ENCODE measurements around the gene C4orf46.

DNA sequence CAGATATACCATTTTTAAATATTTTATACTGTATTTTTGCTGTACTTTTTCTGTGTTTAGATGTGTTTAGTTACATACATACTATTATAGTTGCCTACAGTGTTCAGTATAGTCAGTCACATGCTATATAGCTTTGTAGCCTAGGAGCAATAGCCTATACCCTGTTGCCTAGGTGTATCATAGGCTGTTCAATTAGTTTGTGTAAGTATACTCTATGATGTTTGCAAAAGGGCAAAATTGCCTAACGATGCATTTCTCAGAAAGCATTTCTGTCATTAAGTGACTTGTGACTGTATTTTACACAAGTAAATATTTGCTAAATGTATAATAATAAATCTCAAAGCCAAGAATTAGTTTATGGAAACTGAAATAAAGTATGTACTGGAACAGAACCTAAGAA lies 9.9 kb upstream of the C4orf46 start:
- TF ChIP-seq EZH2 (IDR thresholded peaks at IDR 0.05) (no peak), POLR2AphosphoS5 (IDR thresholded peaks at IDR 0.05; ENCODE audit: borderline replicate concordance, low read depth, low read length) (no peak)

Data from SK-N-MC (cell line).